GM18505 (cell line): ENCODE measurements around the gene GRAMD4.

ENCODE experiments used
- ATAC-seq: cut with Tn5 transposase; IDR thresholded peaks from one replicate; pipeline ENCODE4 v1.9.1; 2021; ENCODE audit not compliant: unreplicated experiment
- POLR2A ChIP-seq: IDR thresholded peaks from 4 replicates; pipeline ENCODE4 v1.6.1; 2011; ENCODE audit warnings: borderline replicate concordance; ENCODE audit not compliant: insufficient read depth, insufficient read length; ENCODE audit errors: extremely low read depth

GRAMD4 gene

GRCh38 chr22:46673205-46673604 lies 53.0 kb downstream of the GRAMD4 start:
- no peak for TF ChIP-seq POLR2A
- ATAC-seq = no peak

GRCh38 chr22:46673662-46674236 lies 53.6 kb downstream of the GRAMD4 start:
- no peak for TF ChIP-seq POLR2A
- ATAC-seq = no peak

GRCh38 chr22:46674367-46674781 lies 54.2 kb downstream of the GRAMD4 start:
- ATAC-seq = no peak
- TF ChIP-seq POLR2A = no peak

DNA sequence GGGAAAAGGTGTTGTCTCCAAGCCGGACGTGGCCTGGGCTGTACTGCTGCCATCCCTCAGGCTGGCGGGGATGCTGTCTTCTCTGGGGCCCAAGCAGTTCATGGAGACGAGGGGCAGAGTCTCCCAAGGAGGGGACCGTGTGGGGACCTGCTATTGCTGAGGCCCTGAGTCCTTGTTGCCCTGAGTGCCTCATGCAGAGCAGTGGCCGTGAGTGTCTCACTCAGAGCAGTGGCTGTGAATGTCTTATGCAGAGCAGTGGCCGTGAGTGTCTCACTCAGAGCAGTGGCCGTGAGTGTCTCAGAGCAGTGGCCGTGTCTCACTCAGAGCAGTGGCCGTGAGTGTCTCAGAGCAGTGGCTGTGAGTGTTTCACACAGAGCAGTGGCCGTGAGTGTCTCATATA lies 54.7 kb downstream of the GRAMD4 start:
- TF ChIP-seq POLR2A = no peak
- ATAC-seq = no peak

- no peak for TF ChIP-seq POLR2A
- ATAC-seq = no peak
Measured at GRCh38 chr22:46675479-46675878, 55.3 kb downstream of the GRAMD4 start.

DNA sequence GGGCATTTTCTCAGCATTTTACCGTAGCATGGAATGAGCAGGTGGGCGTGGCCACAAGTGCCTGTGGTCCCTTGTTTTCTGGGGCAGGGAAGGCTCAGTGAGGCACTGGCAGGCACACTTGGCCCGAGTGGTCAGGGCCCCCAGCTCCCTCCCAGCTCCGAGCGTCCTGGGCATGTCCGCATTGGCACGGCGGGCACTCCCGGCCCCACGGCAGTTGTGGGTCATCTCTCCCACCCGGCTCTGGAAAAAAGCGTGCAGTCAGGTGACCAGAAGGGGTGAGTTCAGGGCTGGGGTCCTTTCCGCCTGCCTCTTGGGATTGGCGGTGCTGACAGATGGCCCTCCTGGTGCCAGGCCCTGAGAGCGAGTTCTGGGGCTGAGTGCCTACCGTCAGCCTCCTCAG lies 55.8 kb downstream of the GRAMD4 start:
- no peak for TF ChIP-seq POLR2A
- no peak for ATAC-seq

- no peak for ATAC-seq
- TF ChIP-seq POLR2A = no peak
Measured at GRCh38 chr22:46676479-46676878, 56.3 kb downstream of the GRAMD4 start.

DNA sequence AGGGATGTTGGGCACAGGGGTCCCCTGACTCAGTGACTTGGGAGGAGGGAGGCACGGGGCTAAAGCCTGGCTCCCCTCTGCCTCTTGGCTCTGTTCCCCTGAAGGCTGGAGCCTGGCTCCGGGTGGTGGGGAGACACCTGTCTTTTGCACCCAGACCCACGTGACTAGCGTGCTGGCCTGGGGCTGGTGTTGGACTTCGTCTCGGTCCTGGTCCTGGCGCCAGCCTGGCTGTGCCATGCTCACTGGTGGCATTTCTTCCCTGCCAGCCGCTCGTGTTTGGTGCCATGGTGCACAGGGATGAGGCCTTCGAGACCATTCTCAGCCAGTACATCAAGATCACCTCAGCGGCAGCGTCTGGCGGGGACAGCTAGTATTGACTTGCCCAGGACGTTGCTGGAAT lies 56.7 kb downstream of the GRAMD4 start:
- TF ChIP-seq POLR2A = no peak
- no peak for ATAC-seq

- TF ChIP-seq POLR2A = no peak
- ATAC-seq = no peak
Measured at GRCh38 chr22:46677323-46678002, 57.3 kb downstream of the GRAMD4 start.

- no peak for ATAC-seq
- no peak for TF ChIP-seq POLR2A
Measured at GRCh38 chr22:46678003-46678657, 57.9 kb downstream of the GRAMD4 start.

DNA sequence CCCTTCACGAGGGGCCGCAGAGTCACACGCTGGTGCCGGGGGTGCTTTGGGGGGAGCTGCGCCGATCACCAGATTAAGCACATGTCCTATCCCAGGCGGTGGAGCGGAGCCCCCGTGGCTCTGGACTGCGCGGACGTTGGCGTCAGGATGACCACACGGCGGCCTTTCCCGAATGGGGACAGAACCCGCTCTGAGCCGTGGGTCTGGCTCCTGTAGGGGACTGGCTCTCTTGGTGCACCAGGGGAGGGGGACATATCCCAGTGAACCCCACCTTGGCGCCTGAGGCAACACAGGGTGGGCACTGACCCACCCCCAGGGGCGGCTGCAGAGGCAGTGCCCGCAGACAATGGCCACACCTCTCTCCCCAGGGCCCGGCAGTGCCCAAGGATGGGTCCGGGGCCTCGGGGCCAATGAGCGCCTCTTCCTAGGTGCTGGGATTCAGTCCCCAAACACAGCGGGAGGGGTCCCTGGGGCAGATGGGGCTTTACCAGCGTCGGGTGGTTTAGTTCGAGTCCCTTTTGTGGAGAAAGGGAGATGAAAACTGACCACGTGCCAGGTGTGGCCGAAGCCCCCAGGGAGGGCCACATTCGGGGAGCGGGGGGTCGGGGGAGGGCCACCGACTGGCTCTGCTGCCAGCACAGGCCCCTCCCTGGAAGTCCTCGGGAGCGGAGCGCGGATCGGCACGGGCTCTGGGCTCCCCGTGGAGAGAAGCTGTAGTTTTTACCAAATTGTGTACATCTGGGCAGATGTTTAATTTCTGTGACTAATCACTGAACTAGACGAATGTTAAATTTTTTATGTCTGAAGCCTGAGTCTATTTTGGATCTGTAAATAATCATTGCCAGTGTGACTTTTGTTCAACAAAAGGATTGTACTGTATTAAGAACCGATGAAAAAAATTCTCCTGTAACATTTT lies 58.9 kb downstream of the GRAMD4 start:
- ATAC-seq = no peak
- TF ChIP-seq POLR2A = no peak

DNA sequence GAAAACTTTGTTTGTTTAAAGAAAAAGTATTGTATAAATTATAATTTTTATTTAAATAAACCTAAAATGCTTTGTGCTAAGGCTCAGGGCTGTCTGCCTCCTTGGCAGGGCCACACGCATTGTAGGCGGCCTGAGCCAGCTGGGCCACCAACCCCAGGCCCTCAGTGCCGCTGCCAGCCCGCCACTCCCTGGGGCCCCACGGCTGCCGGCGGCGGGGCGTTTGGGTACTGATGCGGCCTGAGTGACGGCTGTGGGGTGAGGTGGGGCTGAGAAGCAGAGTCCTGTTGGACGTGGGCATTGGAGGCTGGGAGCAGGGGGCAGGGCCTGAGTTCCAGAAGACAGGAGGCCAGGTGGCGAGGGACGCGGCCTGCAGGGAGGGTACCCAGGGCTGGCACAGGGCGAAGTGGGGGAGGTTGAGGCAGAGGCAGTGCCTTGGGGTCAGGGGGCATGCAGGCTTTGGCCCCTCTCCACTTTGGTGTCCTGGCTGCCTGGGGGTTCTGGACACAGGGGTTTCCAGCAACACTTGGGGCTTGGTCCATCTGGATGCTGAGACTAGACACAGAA lies 59.6 kb downstream of the GRAMD4 start:
- TF ChIP-seq POLR2A = no peak
- no peak for ATAC-seq

- no peak for ATAC-seq
- no peak for TF ChIP-seq POLR2A
Measured at GRCh38 chr22:46681010-46681409, 60.8 kb downstream of the GRAMD4 start.
